HG02973 (cell line): Measurements from ENCODE around the gene A1BG.
"Not testable (repeated sequence)": the region's sequence is repeated elsewhere in the genome, so short reads cannot be mapped to it uniquely, and the experiment has no call there.

Source experiments
- ATAC-seq: cut with Tn5 transposase; IDR thresholded peaks from one replicate; pipeline ENCODE4 v1.9.1; 2021; ENCODE audit warnings: moderate library complexity; ENCODE audit not compliant: unreplicated experiment

Gene A1BG

GRCh38 chr19:58362272-58362994, 9.1 kb upstream of the A1BG start, which contains the start of gene ZNF497:
Gene ZNF497 (minus strand): TSS chr19:58362751. CDS start chr19:58357635, 5,116 bp downstream.
- peak; percentile 75 for ATAC-seq

- peak; percentile 18 for ATAC-seq
These were observed 8.6 kb upstream of the A1BG start for GRCh38 chr19:58361900-58362271.

- no peak for ATAC-seq
These were observed 4.3 kb upstream of the A1BG start for GRCh38 chr19:58357481-58358145.

- no peak for ATAC-seq
These were observed 3.6 kb upstream of the A1BG start for GRCh38 chr19:58356766-58357480.

GRCh38 chr19:58355908-58356765, 2.8 kb upstream of the A1BG start:
- no peak for ATAC-seq

- no peak for ATAC-seq
These were observed 2.0 kb upstream of the A1BG start for GRCh38 chr19:58355215-58355796.

- ATAC-seq = no peak
These were observed 1.3 kb upstream of the A1BG start for GRCh38 chr19:58354478-58355030.

GRCh38 chr19:58353717-58354477, 605 bp upstream of the A1BG start:
- ATAC-seq = no peak

- no peak for ATAC-seq
These were observed 1.1 kb downstream of the A1BG start for GRCh38 chr19:58351990-58352755.

- no peak for ATAC-seq
These were observed 1.8 kb downstream of the A1BG start for GRCh38 chr19:58351558-58351878.

- ATAC-seq = no peak
These were observed 2.3 kb downstream of the A1BG start for GRCh38 chr19:58350871-58351557.

GRCh38 chr19:58350001-58350861, 3.1 kb downstream of the A1BG start:
- ATAC-seq = no peak

GRCh38 chr19:58349590-58349989, 3.7 kb downstream of the A1BG start:
- ATAC-seq = no peak

GRCh38 chr19:58348080-58348479, 5.2 kb downstream of the A1BG start:
- not testable (repeated sequence) for ATAC-seq

GRCh38 chr19:58346961-58347929, 6.0 kb downstream of the A1BG start:
- peak; percentile 68 for ATAC-seq

GRCh38 chr19:58345558-58345957, 7.7 kb downstream of the A1BG start:
- ATAC-seq = no peak
